K562 (cell line): ENCODE measurements around the gene PDHB. TPM values are rescaled to one million over a fixed set of nuclear protein-coding genes. Genes with fewer than 3 reads are reported as not detected.

Source experiments
- ATAC-seq: fragments of 200-7000 bp; cut with Tn5 transposase; 3 replicates; pipeline ENCODE4 v1.9.1; 2020; ENCODE audit warnings: moderate library complexity
- BruUV-seq: library from RNA; stranded (reverse); fragments of 400-500 nt; replicated peaks from 2 replicates; lab custom pipeline; 2021; lab: Mats Ljungman, UMichigan
- CTCF ChIA-PET: fragments of 300-600 bp; formaldehyde crosslinking; extraction: SDS; loops from one replicate; lab custom pipeline; 2021; ENCODE audit warnings: low intra/inter-chr PET ratio; lab: Yijun Ruan, JAX
- POLR2A ChIA-PET: fragments of 300-600, 350-650 bp; sonication (Branson Sonifier 250); formaldehyde crosslinking; extraction: SDS; loops from one replicate; lab custom pipeline; 2021; ENCODE audit warnings: antibody characterized with exemption, inconsistent platforms; lab: Yijun Ruan, JAX
- DNase-seq, 4 experiments: peaks; one replicate each; pipeline versions ENCODE4 v3.0.0 to v3.0.0-alpha.2; 2011 to 2018; ENCODE audit warnings: low spot score in 3 of 4, mixed read lengths in 3 of 4; ENCODE audit errors: extremely low read depth in 1 of 4
- FAIRE-seq: peaks from 2 replicates; lab custom pipeline; 2011; peaks lifted over from hg19 to GRCh38; lab: Jason Lieb, UNC
- H2AFZ ChIP-seq: 2 replicates; pipeline ENCODE4 v1.6.0; 2011; ENCODE audit warnings: low read depth, low read length, control low read depth, inconsistent platforms
- H3K27ac ChIP-seq: fragments of 200-600 bp; 3 replicates; pipeline ENCODE4 v1.8.0; 2011; ENCODE audit warnings: low read depth, mild to moderate bottlenecking, control low read depth, inconsistent platforms, low read length, moderate library complexity, mixed read lengths; ENCODE audit errors: extremely low read depth
- H3K27me3 ChIP-seq, 2 experiments: fragments of 300-600 bp in 1 of 2; 2 replicates in 1 of 2; 3 replicates in 1 of 2; pipeline versions ENCODE4 v1.6.0 to v1.8.0; 2011; ENCODE audit warnings: inconsistent platforms in 2 of 2, low read length in 2 of 2, mild to moderate bottlenecking in 1 of 2, mixed read lengths in 1 of 2, moderate library complexity in 1 of 2; ENCODE audit not compliant: control insufficient read depth in 2 of 2, insufficient read depth in 2 of 2
- H3K36me3 ChIP-seq: fragments of 300-600 bp; 3 replicates; pipeline ENCODE4 v1.8.0; 2011; ENCODE audit warnings: mild to moderate bottlenecking, low read length, inconsistent platforms; ENCODE audit not compliant: control insufficient read depth, insufficient read depth
- H3K4me1 ChIP-seq, 2 experiments: fragments of 200-600 bp in 1 of 2; replicated peaks in 1 of 2; 2 replicates in 1 of 2; 3 replicates in 1 of 2; pipeline versions ENCODE4 v1.5.1 to v1.8.0; 2011; ENCODE audit warnings: inconsistent platforms in 2 of 2, low read length in 2 of 2, mild to moderate bottlenecking in 1 of 2, mixed read lengths in 1 of 2, moderate library complexity in 1 of 2; ENCODE audit not compliant: control insufficient read depth in 2 of 2, insufficient read depth in 2 of 2
- H3K4me2 ChIP-seq: 2 replicates; pipeline ENCODE4 v1.6.1; 2011; ENCODE audit warnings: low read length, control low read depth, inconsistent platforms, mixed read lengths; ENCODE audit not compliant: insufficient read depth
- H3K4me3 ChIP-seq: fragments of 200-600 bp; sonication (generic), shearing (Covaris generic); 2 replicates; pipeline ENCODE4 v1.5.1; 2016; ENCODE audit warnings: control low read depth, inconsistent platforms
- H3K79me2 ChIP-seq: fragments of 200-600 bp; 3 replicates; pipeline ENCODE4 v1.8.0; 2011; ENCODE audit warnings: low read length, inconsistent platforms; ENCODE audit not compliant: control insufficient read depth, insufficient read depth
- H3K9ac ChIP-seq, 2 experiments: 2 replicates each; pipeline versions ENCODE4 v1.6.0 to v1.6.1; 2011; ENCODE audit warnings: low read depth in 2 of 2, low read length in 2 of 2, control low read depth in 1 of 2, inconsistent platforms in 1 of 2, mild to moderate bottlenecking in 1 of 2, mixed read lengths in 1 of 2; ENCODE audit not compliant: insufficient read depth in 1 of 2
- H3K9me1 ChIP-seq: one replicate; pipeline ENCODE4 v1.6.0; 2011; ENCODE audit warnings: inconsistent platforms, mild to moderate bottlenecking, low read length, moderate library complexity; ENCODE audit not compliant: control insufficient read depth, insufficient read depth
- H3K9me3 ChIP-seq: replicated peaks from 2 replicates; pipeline ENCODE4 v1.5.1; 2011; ENCODE audit warnings: low read depth, low read length, inconsistent platforms; ENCODE audit not compliant: control insufficient read depth, insufficient read depth
- H4K20me1 ChIP-seq: replicated peaks from 2 replicates; pipeline ENCODE4 v1.6.1; 2011; ENCODE audit warnings: low read length, inconsistent platforms, mixed read lengths; ENCODE audit not compliant: control insufficient read depth, insufficient read depth
- BRF1 ChIP-seq: IDR thresholded peaks from 3 replicates; pipeline ENCODE4 v1.6.1; 2011; ENCODE audit warnings: borderline replicate concordance, mild to moderate bottlenecking; ENCODE audit not compliant: insufficient read length; ENCODE audit errors: extremely low read depth
- CTCF ChIP-seq, 3 experiments: IDR thresholded peaks in 2 of 3; conservative IDR thresholded peaks in 1 of 3; 2 replicates each; pipeline ENCODE4 v1.5.1; 2011 to 2012; ENCODE audit warnings: low read length in 3 of 3, mild to moderate bottlenecking in 3 of 3, control low read depth in 2 of 3, improper control_type of control experiment in 1 of 3, inconsistent platforms in 1 of 3, low read depth in 1 of 3, mixed read lengths in 1 of 3, moderate library complexity in 1 of 3; ENCODE audit not compliant: insufficient read depth in 2 of 3
- FOXP1 ChIP-seq: sonication (generic); formaldehyde crosslinking; IDR thresholded peaks from 2 replicates; pipeline ENCODE4 v1.8.0; 2022; ENCODE audit warnings: mild to moderate bottlenecking, missing genetic modification reagents
- GABPB2 ChIP-seq: fragments of 250-450 bp; sonication (Bioruptor Pico); conservative IDR thresholded peaks from 2 replicates; pipeline ENCODE4 v1.5.1; 2021; ENCODE audit warnings: mild to moderate bottlenecking
- WHSC1 ChIP-seq: IDR thresholded peaks from one replicate; pipeline ENCODE4 v1.6.1; 2012; ENCODE audit warnings: low read length, control low read depth, inconsistent platforms
- ZBTB34 ChIP-seq: fragments of 250-450 bp; sonication (Bioruptor Pico); IDR thresholded peaks from 2 replicates; pipeline ENCODE4 v1.8.0; 2021; ENCODE audit warnings: mild to moderate bottlenecking, moderate library complexity
- ZNF24 ChIP-seq: fragments of 450-650 bp; IDR thresholded peaks from 2 replicates; pipeline ENCODE4 v1.6.1; 2016
- WGBS: fragments of 100-300 bp; shearing (Covaris generic); methylation state at CpG from one replicate; pipeline ENCODE4 v1.1.6; 2016; ENCODE audit warnings: low coverage, mixed read lengths; ENCODE audit not compliant: insufficient coverage; ENCODE audit errors: missing lambda C conversion rate; 5-methylcytosine and 5-hydroxymethylcytosine counted together
- in situ Hi-C: fragments of 300-500 bp; cut with MboI; formaldehyde crosslinking; loops from 4 replicates; pipeline ENCODE4 v1.15.0; 2018; ENCODE audit warnings: inconsistent platforms, mixed read lengths
- intact Hi-C: fragments of 100-400 bp; cut with micrococcal nuclease; formaldehyde crosslinking; loops from 2 replicates; pipeline ENCODE4 v1.14.2; 2022
- polyA plus RNA-seq, 8 experiments: library from polyadenylated mRNA; depleted of rRNA in 4 of 8; stranded (reverse) in 5 of 8; unstranded in 3 of 8; fragments of >200 nt; fragmentation: Nextera tagmentation in 2 of 8; fragmentation: Illumina TruSeq in 1 of 8; extraction: Ambion mirVana in 2 of 8; extraction: Trizol in 1 of 8; gene quantifications; 2 replicates each; pipeline versions ENCODE4 v1.2.1 to v1.2.3, GENCODE V29; 2011 to 2014; ENCODE audit warnings: inconsistent platforms in 1 of 8, missing spikeins in 1 of 8
- total RNA-seq, 7 experiments: library from RNA; depleted of rRNA in 6 of 7; stranded (reverse); fragments of >200 nt in 6 of 7; fragmentation: Illumina TruSeq in 2 of 7; extraction: Trizol in 2 of 7; gene quantifications; 2 replicates each; pipeline versions ENCODE4 v1.2.1 to v1.2.3, GENCODE V29; 2011 to 2021; ENCODE audit warnings: low replicate concordance in 1 of 7
- TF ChIP-seq, protein P1 (sequence below): fragments of 150-350 bp; IDR thresholded peaks from 2 replicates; pipeline ENCODE4 v1.6.1; 2014; ENCODE audit warnings: low read depth, mild to moderate bottlenecking, low read length, borderline replicate concordance
- TF ChIP-seq, protein P2 (sequence below): sonication (generic); formaldehyde crosslinking; IDR thresholded peaks from 2 replicates; pipeline ENCODE4 v1.8.0; 2022; ENCODE audit warnings: mild to moderate bottlenecking, missing genetic modification reagents

Gene PDHB
- total and polyA plus RNA-seq, 9 of the 15 experiments (the other 6 are each of a cell fraction or from before 2014, with no cell fraction given) = 51.2 to 178 (median 85.2) TPM

DNA sequence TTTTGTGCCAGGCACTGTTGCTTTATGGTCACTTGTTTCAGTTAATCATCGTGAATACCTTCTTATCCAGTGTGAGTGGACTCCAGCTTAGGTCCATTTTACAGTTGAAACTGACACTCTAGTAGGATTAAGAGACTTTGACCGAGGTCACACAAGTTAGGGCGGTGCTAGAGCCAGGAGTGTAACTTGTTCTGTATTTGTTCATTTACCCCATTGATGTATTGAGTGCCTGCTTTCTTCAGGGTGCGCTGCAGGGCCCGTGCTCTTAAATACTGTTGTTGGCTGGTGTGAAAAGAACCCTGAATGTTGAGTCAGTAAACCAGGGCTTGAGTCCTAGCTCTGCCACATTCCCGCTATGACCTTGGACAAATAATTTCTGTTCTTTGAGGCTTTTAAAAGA lies 15.4 kb downstream of the PDHB start:
- FAIRE-seq (no peak), DNase-seq (no peak), ATAC-seq (no peak)
- peaks cover 0 to 6% of the 10 kb centered on the region in 2 experiments; a peak in 3 of 5 replicates for H3K4me1 ChIP-seq
- H3K27me3 ChIP-seq = no peaks in the 10 kb centered on the region
- POLR2A ChIA-PET = interaction anchor here (0.6 to 2.9 kb wide), 2 partner anchors 11 to 17 kb away, joined by 3 to 7 read pairs; no protein-coding TSS in a partner anchor
- CTCF ChIA-PET = interaction anchor here (0.5 kb wide), 1 partner anchor 507 kb away, joined by 4 read pairs; no protein-coding TSS in a partner anchor
- no peak overlapping the region for H3K27ac ChIP-seq
- H3K4me2 ChIP-seq = no peak overlapping the region
- no peak overlapping the region for H3K4me3 ChIP-seq
- in situ Hi-C loops = loop anchor here (10.0 kb wide), 1 partner anchor 233 kb away; no protein-coding TSS in a partner anchor
- H3K36me3 ChIP-seq = peaks cover 14% of the 10 kb centered on the region; the same call in 2 of the 3 replicates
- H3K9me1 ChIP-seq = no peaks in the 10 kb centered on the region
- H3K9me3 ChIP-seq = no peaks in the 10 kb centered on the region
- WGBS = 79% methylated on average over 6 of the region's 6 CpGs
- no peaks in the 10 kb centered on the region for H4K20me1 ChIP-seq
- H3K79me2 ChIP-seq = no peaks in the 10 kb centered on the region
- no peak overlapping the region for H3K9ac ChIP-seq
- no TSS peak for BruUV-seq
- H2AFZ ChIP-seq = no peak overlapping the region
- intact Hi-C loops = no loop called here
- no peak for TF ChIP-seq BRF1
- no peak for TF ChIP-seq WHSC1
- TF ChIP-seq ZNF24 = no peak
- TF ChIP-seq GABPB2 = no peak
- TF ChIP-seq CTCF (IDR thresholded peaks at IDR 0.05 in 2 of 3, conservative IDR thresholded peaks at IDR 0.05 in 1 of 3; ENCODE audit: insufficient read depth in 2 of 3, low read depth in 1 of 3, low read length in 3 of 3) = no peak
- no peak for TF ChIP-seq ZBTB34 (CRISPR knock-in tag)
- TF ChIP-seq, protein P1, sequence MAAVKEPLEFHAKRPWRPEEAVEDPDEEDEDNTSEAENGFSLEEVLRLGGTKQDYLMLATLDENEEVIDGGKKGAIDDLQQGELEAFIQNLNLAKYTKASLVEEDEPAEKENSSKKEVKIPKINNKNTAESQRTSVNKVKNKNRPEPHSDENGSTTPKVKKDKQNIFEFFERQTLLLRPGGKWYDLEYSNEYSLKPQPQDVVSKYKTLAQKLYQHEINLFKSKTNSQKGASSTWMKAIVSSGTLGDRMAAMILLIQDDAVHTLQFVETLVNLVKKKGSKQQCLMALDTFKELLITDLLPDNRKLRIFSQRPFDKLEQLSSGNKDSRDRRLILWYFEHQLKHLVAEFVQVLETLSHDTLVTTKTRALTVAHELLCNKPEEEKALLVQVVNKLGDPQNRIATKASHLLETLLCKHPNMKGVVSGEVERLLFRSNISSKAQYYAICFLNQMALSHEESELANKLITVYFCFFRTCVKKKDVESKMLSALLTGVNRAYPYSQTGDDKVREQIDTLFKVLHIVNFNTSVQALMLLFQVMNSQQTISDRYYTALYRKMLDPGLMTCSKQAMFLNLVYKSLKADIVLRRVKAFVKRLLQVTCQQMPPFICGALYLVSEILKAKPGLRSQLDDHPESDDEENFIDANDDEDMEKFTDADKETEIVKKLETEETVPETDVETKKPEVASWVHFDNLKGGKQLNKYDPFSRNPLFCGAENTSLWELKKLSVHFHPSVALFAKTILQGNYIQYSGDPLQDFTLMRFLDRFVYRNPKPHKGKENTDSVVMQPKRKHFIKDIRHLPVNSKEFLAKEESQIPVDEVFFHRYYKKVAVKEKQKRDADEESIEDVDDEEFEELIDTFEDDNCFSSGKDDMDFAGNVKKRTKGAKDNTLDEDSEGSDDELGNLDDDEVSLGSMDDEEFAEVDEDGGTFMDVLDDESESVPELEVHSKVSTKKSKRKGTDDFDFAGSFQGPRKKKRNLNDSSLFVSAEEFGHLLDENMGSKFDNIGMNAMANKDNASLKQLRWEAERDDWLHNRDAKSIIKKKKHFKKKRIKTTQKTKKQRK = no peak
- TF ChIP-seq FOXP1 (CRISPR knock-in tag) = no peak
- TF ChIP-seq, protein P2, sequence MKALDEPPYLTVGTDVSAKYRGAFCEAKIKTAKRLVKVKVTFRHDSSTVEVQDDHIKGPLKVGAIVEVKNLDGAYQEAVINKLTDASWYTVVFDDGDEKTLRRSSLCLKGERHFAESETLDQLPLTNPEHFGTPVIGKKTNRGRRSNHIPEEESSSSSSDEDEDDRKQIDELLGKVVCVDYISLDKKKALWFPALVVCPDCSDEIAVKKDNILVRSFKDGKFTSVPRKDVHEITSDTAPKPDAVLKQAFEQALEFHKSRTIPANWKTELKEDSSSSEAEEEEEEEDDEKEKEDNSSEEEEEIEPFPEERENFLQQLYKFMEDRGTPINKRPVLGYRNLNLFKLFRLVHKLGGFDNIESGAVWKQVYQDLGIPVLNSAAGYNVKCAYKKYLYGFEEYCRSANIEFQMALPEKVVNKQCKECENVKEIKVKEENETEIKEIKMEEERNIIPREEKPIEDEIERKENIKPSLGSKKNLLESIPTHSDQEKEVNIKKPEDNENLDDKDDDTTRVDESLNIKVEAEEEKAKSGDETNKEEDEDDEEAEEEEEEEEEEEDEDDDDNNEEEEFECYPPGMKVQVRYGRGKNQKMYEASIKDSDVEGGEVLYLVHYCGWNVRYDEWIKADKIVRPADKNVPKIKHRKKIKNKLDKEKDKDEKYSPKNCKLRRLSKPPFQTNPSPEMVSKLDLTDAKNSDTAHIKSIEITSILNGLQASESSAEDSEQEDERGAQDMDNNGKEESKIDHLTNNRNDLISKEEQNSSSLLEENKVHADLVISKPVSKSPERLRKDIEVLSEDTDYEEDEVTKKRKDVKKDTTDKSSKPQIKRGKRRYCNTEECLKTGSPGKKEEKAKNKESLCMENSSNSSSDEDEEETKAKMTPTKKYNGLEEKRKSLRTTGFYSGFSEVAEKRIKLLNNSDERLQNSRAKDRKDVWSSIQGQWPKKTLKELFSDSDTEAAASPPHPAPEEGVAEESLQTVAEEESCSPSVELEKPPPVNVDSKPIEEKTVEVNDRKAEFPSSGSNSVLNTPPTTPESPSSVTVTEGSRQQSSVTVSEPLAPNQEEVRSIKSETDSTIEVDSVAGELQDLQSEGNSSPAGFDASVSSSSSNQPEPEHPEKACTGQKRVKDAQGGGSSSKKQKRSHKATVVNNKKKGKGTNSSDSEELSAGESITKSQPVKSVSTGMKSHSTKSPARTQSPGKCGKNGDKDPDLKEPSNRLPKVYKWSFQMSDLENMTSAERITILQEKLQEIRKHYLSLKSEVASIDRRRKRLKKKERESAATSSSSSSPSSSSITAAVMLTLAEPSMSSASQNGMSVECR = no peak
